Measurements from ENCODE around the gene KLHL7. TPM values are rescaled to one million over a fixed set of nuclear protein-coding genes. Genes with fewer than 3 reads are reported as not detected.

The KLHL7 gene
- total RNA-seq, 1 experiment from 2014 or later: 33.8 TPM

DNA sequence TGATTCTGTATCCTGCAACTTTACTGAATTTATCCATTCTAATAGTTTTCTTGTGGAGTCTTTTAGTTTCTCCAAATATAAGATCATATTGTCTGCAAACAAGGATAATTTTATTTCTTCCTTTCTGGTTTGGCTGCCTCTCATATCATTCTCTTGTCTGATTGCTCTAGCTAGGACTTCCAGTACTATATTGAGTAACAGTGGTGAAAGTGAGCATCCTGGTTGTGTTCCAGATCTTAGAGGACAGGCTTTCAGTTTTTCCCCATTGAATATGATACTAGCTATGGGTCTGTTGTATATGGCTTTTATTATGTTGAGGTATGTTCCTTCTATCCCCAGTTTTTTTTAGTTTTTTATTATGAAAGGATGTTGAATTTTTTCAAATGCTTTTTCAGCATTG lies 28.2 kb downstream of the KLHL7 start:
- Histone ChIP-seq H3K27me3 (ENCODE audit: control insufficient read depth, insufficient read depth, low read length) (no peaks in the 10 kb centered on the region), H3K9me3 (ENCODE audit: control insufficient read depth, insufficient read depth, low read depth, low read length) (no peaks in the 10 kb centered on the region), H3K36me3 (ENCODE audit: control insufficient read depth, insufficient read depth, low read length) (no peaks in the 10 kb centered on the region), H3K27ac (ENCODE audit: low read length) (no peak overlapping the region), H3K4me3 (ENCODE audit: low read depth in 2 of 2, low read length in 2 of 2) (no peak overlapping the region), H3K4me1 (ENCODE audit: control insufficient read depth, insufficient read depth, low read length) (no peaks in the 10 kb centered on the region)
- CTCF ChIA-PET: no interaction called here
- intact Hi-C loops (cut with micrococcal nuclease; ENCODE audit: unreplicated experiment): no loop called here
- in situ Hi-C loops (cut with HindIII; ENCODE audit: low pct_unique_long_range_greater_than_20kb, low sequenced_read_pairs): no loop called here
- TF ChIP-seq, protein P1, sequence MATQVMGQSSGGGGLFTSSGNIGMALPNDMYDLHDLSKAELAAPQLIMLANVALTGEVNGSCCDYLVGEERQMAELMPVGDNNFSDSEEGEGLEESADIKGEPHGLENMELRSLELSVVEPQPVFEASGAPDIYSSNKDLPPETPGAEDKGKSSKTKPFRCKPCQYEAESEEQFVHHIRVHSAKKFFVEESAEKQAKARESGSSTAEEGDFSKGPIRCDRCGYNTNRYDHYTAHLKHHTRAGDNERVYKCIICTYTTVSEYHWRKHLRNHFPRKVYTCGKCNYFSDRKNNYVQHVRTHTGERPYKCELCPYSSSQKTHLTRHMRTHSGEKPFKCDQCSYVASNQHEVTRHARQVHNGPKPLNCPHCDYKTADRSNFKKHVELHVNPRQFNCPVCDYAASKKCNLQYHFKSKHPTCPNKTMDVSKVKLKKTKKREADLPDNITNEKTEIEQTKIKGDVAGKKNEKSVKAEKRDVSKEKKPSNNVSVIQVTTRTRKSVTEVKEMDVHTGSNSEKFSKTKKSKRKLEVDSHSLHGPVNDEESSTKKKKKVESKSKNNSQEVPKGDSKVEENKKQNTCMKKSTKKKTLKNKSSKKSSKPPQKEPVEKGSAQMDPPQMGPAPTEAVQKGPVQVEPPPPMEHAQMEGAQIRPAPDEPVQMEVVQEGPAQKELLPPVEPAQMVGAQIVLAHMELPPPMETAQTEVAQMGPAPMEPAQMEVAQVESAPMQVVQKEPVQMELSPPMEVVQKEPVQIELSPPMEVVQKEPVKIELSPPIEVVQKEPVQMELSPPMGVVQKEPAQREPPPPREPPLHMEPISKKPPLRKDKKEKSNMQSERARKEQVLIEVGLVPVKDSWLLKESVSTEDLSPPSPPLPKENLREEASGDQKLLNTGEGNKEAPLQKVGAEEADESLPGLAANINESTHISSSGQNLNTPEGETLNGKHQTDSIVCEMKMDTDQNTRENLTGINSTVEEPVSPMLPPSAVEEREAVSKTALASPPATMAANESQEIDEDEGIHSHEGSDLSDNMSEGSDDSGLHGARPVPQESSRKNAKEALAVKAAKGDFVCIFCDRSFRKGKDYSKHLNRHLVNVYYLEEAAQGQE (IDR thresholded peaks at IDR 0.05; ENCODE audit: insufficient read depth in 1 of 2, low read depth in 2 of 2, low read length in 1 of 2): no peak
- TF ChIP-seq SIN3A (IDR thresholded peaks at IDR 0.05; ENCODE audit: borderline replicate concordance, insufficient read depth, low read depth, low read length) (no peak), TCF7L2 (IDR thresholded peaks at IDR 0.05; ENCODE audit: low read depth, low read length) (no peak), POLR2AphosphoS5 (IDR thresholded peaks at IDR 0.05; ENCODE audit: low read depth, low read length) (no peak)
- TF ChIP-seq, protein P2, sequence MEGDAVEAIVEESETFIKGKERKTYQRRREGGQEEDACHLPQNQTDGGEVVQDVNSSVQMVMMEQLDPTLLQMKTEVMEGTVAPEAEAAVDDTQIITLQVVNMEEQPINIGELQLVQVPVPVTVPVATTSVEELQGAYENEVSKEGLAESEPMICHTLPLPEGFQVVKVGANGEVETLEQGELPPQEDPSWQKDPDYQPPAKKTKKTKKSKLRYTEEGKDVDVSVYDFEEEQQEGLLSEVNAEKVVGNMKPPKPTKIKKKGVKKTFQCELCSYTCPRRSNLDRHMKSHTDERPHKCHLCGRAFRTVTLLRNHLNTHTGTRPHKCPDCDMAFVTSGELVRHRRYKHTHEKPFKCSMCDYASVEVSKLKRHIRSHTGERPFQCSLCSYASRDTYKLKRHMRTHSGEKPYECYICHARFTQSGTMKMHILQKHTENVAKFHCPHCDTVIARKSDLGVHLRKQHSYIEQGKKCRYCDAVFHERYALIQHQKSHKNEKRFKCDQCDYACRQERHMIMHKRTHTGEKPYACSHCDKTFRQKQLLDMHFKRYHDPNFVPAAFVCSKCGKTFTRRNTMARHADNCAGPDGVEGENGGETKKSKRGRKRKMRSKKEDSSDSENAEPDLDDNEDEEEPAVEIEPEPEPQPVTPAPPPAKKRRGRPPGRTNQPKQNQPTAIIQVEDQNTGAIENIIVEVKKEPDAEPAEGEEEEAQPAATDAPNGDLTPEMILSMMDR (IDR thresholded peaks at IDR 0.05): no peak
- ATAC-seq (no peak), DNase-seq (ENCODE audit: low read depth, low spot score) (no peak)
- no TSS peak for BruUV-seq (replicated peaks)
- POLR2A ChIA-PET: no interaction called here

- ChIA-PET POLR2A (no interaction called here), CTCF (no interaction called here)
- no peak for TF ChIP-seq TCF7L2 (IDR thresholded peaks at IDR 0.05; ENCODE audit: low read depth, low read length)
- TF ChIP-seq POLR2AphosphoS5 (IDR thresholded peaks at IDR 0.05; ENCODE audit: low read depth, low read length): no peak
- TF ChIP-seq SIN3A (IDR thresholded peaks at IDR 0.05; ENCODE audit: borderline replicate concordance, insufficient read depth, low read depth, low read length): no peak
- TF ChIP-seq, protein P2 (IDR thresholded peaks at IDR 0.05): no peak
- TF ChIP-seq, protein P1 (IDR thresholded peaks at IDR 0.05; ENCODE audit: insufficient read depth in 1 of 2, low read depth in 2 of 2, low read length in 1 of 2): no peak
- no peak overlapping the region for H3K27ac ChIP-seq (ENCODE audit: low read length)
- H3K4me3 ChIP-seq (ENCODE audit: low read depth in 2 of 2, low read length in 2 of 2): no peak overlapping the region
- DNase-seq (ENCODE audit: low read depth, low spot score) (no peak), ATAC-seq (no peak)
- no peaks in the 10 kb centered on the region for H3K4me1 ChIP-seq (ENCODE audit: control insufficient read depth, insufficient read depth, low read length)
- no peaks in the 10 kb centered on the region for H3K36me3 ChIP-seq (ENCODE audit: control insufficient read depth, insufficient read depth, low read length)
- in situ Hi-C loops (cut with HindIII; ENCODE audit: low pct_unique_long_range_greater_than_20kb, low sequenced_read_pairs) (no loop called here), intact Hi-C loops (cut with micrococcal nuclease; ENCODE audit: unreplicated experiment) (no loop called here)
- no TSS peak for BruUV-seq (replicated peaks)
- no peaks in the 10 kb centered on the region for H3K9me3 ChIP-seq (ENCODE audit: control insufficient read depth, insufficient read depth, low read depth, low read length)
- no peaks in the 10 kb centered on the region for H3K27me3 ChIP-seq (ENCODE audit: control insufficient read depth, insufficient read depth, low read length)
Observed at GRCh38 chr7:23135755-23136154, 30.2 kb downstream of the KLHL7 start.
